ENCODE data around the gene ANKRD50. TPM values are rescaled to one million over a fixed set of nuclear protein-coding genes. Genes with fewer than 3 reads are reported as not detected.

Gene ANKRD50
- polyA plus RNA-seq, 1 donor from 2014 or later, result 17.0 TPM

DNA sequence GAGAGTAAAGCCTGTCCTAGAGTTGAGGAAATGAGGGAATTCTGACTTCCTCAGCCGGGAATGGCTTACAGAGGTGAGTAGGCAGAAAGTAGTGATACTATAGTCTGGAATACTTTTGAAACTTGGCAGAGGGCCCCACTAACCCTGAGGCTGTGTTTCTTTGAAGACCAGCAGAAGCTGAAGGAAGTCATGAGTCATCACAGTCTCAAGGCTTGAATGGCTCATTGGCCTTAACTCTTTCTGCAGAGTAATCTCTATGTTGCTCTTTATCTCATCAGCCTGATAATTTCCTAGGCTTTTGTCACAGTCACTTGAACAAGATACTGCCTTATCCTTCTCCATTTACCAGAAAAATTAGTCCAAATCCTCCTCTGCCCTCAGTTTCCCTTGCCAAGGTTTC is 80.8 kb downstream of the ANKRD50 start (continued):
- TF ChIP-seq MXI1 (conservative IDR thresholded peaks at IDR 0.05; ENCODE audit: poor library complexity, severe bottlenecking), result no peak
- no peak for TF ChIP-seq RAD21 (conservative IDR thresholded peaks at IDR 0.05)

DNA sequence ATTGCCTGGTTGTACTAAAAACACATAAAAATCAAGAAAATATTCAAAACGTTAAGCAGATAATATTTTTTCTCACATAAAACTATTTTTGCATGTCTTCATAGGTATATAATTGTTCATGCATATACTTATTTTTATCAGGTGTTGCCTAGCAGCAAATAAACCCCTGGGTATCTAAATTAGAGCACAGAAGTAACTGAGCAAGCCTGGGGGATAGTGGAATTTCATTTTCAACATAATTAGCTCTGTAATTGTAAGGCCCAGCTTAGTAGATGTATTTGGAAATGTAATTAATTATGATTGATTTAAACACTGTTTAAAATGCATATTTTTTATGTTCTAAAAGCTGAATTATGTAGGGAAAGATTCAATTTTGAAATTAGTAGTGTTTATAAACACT is 82.9 kb downstream of the ANKRD50 start:
- H4K20me1 ChIP-seq (ENCODE audit: insufficient read depth), result no peaks in the 10 kb centered on the region
- no peaks in the 10 kb centered on the region for H3F3A ChIP-seq (ENCODE audit: insufficient read depth, low read length, poor library complexity, severe bottlenecking)
- H3K27me3 ChIP-seq (ENCODE audit: insufficient read depth, low read depth, low read length), result peaks cover 16% of the 10 kb centered on the region
- no peaks in the 10 kb centered on the region for H3K9me3 ChIP-seq (ENCODE audit: low read length)
- no peak overlapping the region for H3K4me2 ChIP-seq (ENCODE audit: low read length)
- H3K9ac ChIP-seq (ENCODE audit: low read length), result no peak overlapping the region
- H3K9me2 ChIP-seq (ENCODE audit: insufficient read depth, low read length), result no peaks in the 10 kb centered on the region
- TF ChIP-seq, protein P1, sequence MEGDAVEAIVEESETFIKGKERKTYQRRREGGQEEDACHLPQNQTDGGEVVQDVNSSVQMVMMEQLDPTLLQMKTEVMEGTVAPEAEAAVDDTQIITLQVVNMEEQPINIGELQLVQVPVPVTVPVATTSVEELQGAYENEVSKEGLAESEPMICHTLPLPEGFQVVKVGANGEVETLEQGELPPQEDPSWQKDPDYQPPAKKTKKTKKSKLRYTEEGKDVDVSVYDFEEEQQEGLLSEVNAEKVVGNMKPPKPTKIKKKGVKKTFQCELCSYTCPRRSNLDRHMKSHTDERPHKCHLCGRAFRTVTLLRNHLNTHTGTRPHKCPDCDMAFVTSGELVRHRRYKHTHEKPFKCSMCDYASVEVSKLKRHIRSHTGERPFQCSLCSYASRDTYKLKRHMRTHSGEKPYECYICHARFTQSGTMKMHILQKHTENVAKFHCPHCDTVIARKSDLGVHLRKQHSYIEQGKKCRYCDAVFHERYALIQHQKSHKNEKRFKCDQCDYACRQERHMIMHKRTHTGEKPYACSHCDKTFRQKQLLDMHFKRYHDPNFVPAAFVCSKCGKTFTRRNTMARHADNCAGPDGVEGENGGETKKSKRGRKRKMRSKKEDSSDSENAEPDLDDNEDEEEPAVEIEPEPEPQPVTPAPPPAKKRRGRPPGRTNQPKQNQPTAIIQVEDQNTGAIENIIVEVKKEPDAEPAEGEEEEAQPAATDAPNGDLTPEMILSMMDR (IDR thresholded peaks at IDR 0.05; ENCODE audit: poor library complexity, severe bottlenecking), result no peak
- TF ChIP-seq EP300 (conservative IDR thresholded peaks at IDR 0.05; ENCODE audit: poor library complexity, severe bottlenecking) (no peak), POLR2AphosphoS5 (IDR thresholded peaks at IDR 0.05) (no peak), RAD21 (conservative IDR thresholded peaks at IDR 0.05) (no peak), TAF1 (IDR thresholded peaks at IDR 0.05; ENCODE audit: low read depth) (no peak)
- H3K4me3 ChIP-seq (ENCODE audit: low read length), result no peak overlapping the region
- H2AFZ ChIP-seq (ENCODE audit: low read depth, low read length), result no peak overlapping the region
- no peaks in the 10 kb centered on the region for H3K79me2 ChIP-seq (replicated peaks; ENCODE audit: insufficient read depth, low read length)
- no peak overlapping the region for H3K27ac ChIP-seq (ENCODE audit: low read length)
- H3K36me3 ChIP-seq (ENCODE audit: insufficient read depth, low read length), result no peaks in the 10 kb centered on the region
